ENCODE measurements around the gene KRT10. TPM values are rescaled to one million over a fixed set of nuclear protein-coding genes. Genes with fewer than 3 reads are reported as not detected.

Gene KRT10
- total RNA-seq, 1 donor from 2014 or later: 919 TPM

DNA sequence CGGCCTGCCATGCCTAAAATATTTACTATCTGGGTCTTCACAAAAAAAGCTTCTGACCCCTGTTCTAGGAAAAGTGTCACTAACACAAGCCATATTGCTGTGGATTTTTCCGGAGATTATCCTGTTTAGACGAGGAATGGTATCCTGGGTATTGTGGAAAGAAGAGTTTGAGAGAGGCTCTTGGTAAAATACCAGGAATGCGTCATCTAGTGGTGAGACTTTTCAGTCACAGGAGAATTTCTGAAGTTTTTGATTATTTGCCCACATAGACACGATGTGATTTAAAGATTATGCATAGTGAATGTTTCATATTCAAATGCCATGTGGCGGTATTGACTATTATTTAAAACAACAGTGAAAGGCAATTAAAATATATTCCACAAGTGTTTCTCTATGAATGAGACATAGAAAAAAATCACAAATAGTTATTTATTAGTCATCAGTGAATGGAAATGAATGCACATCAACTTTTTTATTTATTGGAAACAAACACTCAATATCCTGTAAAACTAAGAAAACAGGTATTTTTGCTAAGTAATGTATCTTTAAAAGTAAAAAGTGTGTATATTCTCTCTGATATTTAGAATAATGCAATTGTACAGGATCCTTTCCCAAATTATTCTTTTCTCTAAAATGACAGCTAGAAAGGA, 30.5 kb downstream of the KRT10 start:
- intact Hi-C loops (cut with DNase I): loop anchor here (10.0 kb wide), 1 partner anchor 177 kb away; no protein-coding TSS in a partner anchor
- H3K4me3 ChIP-seq: no peak overlapping the region

DNA sequence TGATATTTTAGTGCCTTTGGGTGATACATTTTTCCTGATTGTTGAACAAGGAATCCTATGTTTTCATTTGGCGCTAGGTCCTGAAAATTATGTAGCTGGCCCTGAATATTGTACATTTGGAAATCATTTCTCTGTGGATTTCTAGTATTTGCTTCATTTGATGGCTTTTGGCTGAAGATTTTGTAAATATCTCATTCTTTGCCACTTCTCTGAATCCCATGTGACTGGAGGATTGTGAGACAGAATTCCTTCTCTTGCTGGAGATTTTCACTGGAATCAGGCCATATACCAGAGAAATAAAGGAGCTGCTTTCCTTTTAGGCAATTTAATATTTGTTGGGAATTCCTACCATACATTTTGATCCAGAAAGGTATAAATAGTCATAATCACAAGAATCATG, 31.3 kb downstream of the KRT10 start:
- H3K4me1 ChIP-seq: no peaks in the 10 kb centered on the region
- TF ChIP-seq POLR2A (IDR thresholded peaks at IDR 0.05): no peak
- TF ChIP-seq POLR2AphosphoS5 (IDR thresholded peaks at IDR 0.05; ENCODE audit: insufficient read depth in 1 of 2, low read depth in 1 of 2): no peak
- TF ChIP-seq, protein P1, sequence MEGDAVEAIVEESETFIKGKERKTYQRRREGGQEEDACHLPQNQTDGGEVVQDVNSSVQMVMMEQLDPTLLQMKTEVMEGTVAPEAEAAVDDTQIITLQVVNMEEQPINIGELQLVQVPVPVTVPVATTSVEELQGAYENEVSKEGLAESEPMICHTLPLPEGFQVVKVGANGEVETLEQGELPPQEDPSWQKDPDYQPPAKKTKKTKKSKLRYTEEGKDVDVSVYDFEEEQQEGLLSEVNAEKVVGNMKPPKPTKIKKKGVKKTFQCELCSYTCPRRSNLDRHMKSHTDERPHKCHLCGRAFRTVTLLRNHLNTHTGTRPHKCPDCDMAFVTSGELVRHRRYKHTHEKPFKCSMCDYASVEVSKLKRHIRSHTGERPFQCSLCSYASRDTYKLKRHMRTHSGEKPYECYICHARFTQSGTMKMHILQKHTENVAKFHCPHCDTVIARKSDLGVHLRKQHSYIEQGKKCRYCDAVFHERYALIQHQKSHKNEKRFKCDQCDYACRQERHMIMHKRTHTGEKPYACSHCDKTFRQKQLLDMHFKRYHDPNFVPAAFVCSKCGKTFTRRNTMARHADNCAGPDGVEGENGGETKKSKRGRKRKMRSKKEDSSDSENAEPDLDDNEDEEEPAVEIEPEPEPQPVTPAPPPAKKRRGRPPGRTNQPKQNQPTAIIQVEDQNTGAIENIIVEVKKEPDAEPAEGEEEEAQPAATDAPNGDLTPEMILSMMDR (IDR thresholded peaks at IDR 0.05): no peak
- no peak overlapping the region for H3K27ac ChIP-seq
- no peaks in the 10 kb centered on the region for H3K9me3 ChIP-seq
- intact Hi-C loops (cut with DNase I): loop anchor here (10.0 kb wide), 1 partner anchor 176 kb away; no protein-coding TSS in a partner anchor
- no peak overlapping the region for H3K4me3 ChIP-seq
- no peaks in the 10 kb centered on the region for H3K36me3 ChIP-seq
- DNase-seq (ENCODE audit: extremely low spot score in 2 of 2): no peak
- no peaks in the 10 kb centered on the region for H3K27me3 ChIP-seq

More for the DNA sequence above, 30.5 kb downstream of the KRT10 start:
- Histone ChIP-seq H3K27ac (no peak overlapping the region), H3K9me3 (no peaks in the 10 kb centered on the region), H3K4me1 (no peaks in the 10 kb centered on the region), H3K27me3 (no peaks in the 10 kb centered on the region), H3K36me3 (no peaks in the 10 kb centered on the region)
- DNase-seq (ENCODE audit: extremely low spot score in 2 of 2): no peak
- TF ChIP-seq, protein P1 (IDR thresholded peaks at IDR 0.05): peak; percentile 21 to 53 (median 51)
- TF ChIP-seq POLR2A (IDR thresholded peaks at IDR 0.05) (no peak), POLR2AphosphoS5 (IDR thresholded peaks at IDR 0.05; ENCODE audit: insufficient read depth in 1 of 2, low read depth in 1 of 2) (peak in 1 of 2 donors; percentile 32)

DNA sequence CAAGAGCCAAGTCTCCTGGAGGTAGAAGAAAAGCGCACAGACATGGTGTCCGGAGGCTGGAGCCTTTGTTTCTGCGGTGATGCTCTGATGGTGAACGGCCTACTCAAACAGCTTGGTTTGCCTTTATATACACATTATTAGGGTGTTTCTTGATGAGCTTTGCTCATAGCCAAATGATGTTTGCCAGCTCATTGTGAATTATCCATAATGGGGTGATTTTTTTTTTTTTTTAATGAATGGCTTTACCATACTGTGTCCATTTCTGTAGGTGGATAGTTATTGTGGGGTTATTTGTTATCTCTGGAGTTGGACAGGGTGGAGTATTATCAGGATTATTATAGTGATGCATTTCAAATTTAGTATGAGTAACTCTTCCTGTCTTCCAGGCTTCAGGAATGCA, 40.0 kb downstream of the KRT10 start, which contains the start of gene KRT27:
KRT27 (minus strand) TSS at position 101 of the 400 bp plus-strand sequence; CDS start at position 44, 57 bp downstream.
- no peak for DNase-seq (ENCODE audit: extremely low spot score in 2 of 2)
- H3K27ac ChIP-seq: no peak within 1 kb of the TSS
- no peaks in the 10 kb centered on the region for H3K4me1 ChIP-seq
- H3K27me3 ChIP-seq: no peaks in the 10 kb centered on the region
- no peaks in the 10 kb centered on the region for H3K9me3 ChIP-seq
- H3K36me3 ChIP-seq: no peaks in the 10 kb centered on the region
- H3K4me3 ChIP-seq: no peak within 1 kb of the TSS
- TF ChIP-seq POLR2A (IDR thresholded peaks at IDR 0.05) (no peak), POLR2AphosphoS5 (IDR thresholded peaks at IDR 0.05; ENCODE audit: insufficient read depth in 1 of 2, low read depth in 1 of 2) (no peak)
- TF ChIP-seq, protein P1 (IDR thresholded peaks at IDR 0.05): no peak
- intact Hi-C loops (cut with DNase I): no loop called here

DNA sequence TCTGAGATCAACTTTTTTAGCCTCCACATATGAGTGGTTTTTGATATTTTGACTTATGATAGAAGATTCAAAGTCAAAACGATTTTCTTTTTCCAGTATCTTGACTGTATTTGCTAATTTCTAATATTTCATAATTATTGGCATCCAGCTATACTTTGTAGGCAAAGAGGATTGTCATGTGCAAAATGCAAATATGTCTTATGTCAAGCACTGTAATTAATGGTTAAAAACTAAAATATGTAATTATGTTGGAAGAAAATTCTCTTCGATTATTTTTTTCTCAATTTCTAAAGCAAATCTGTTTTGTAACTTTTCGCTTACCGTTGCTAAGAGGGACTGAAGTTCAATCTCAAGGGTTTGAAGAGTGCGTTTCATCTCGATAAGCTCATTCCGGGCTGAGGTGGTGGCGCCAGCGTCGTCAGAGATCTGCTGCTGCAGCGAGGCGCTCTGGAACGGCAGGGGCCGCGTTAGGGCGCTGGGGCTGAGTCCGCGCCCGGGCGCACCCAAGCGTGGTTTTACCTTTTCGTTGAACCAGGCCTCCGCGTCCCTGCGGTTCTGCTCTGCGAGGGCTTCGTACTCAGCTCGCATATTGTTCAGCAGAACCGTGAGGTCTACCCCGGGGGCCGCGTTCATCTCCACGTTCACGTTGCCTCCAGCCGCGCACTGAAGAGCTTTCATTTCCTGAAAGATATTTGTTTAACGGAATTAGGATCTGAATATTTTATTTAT, 43.1 kb downstream of the KRT10 start:
- Histone ChIP-seq H3K9me3 (no peaks in the 10 kb centered on the region), H3K36me3 (no peaks in the 10 kb centered on the region), H3K4me1 (no peaks in the 10 kb centered on the region), H3K4me3 (peak overlapping the region in 1 of 2 donors; percentile 20), H3K27ac (no peak overlapping the region), H3K27me3 (no peaks in the 10 kb centered on the region)
- intact Hi-C loops (cut with DNase I): no loop called here
- DNase-seq (ENCODE audit: extremely low spot score in 2 of 2): no peak
- TF ChIP-seq POLR2A (IDR thresholded peaks at IDR 0.05): no peak
- TF ChIP-seq, protein P1 (IDR thresholded peaks at IDR 0.05): no peak
- TF ChIP-seq POLR2AphosphoS5 (IDR thresholded peaks at IDR 0.05; ENCODE audit: insufficient read depth in 1 of 2, low read depth in 1 of 2): no peak
